ENCODE data around the gene THUMPD2. TPM values are rescaled to one million over a fixed set of nuclear protein-coding genes. Genes with fewer than 3 reads are reported as not detected.

Gene THUMPD2
- total RNA-seq, 4 donors from 2014 or later, result 4.6 to 11.2 (median 8.6) TPM

DNA sequence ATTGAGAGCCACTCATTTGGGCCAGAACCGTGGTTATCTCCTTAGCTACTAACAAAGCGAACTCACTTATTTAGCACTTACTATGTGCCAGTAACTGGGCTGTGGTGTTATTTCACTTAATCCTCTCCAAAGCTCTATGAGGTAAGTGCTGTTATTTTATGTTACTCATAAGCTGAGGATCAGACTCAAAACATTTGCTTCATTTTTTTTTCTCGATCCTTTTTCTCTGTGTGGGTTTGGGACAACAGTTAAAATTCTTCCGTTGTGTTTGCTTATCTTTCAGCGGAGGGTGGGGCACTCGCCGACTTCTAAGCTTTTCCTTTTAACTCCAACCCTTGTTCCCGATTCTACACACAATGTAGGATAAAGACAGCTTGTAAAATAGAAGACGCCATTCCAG lies 60.6 kb downstream of the THUMPD2 start:
- Histone ChIP-seq H3K9me3 (no peaks in the 10 kb centered on the region), H3K36me3 (no peaks in the 10 kb centered on the region), H3K4me1 (peaks cover 11 to 15% of the 10 kb centered on the region in 2 donors), H3K27me3 (no peaks in the 10 kb centered on the region), H3K4me3 (no peak overlapping the region), H3K27ac (no peak overlapping the region)
- in situ Hi-C loops (cut with MboI; ENCODE audit: low sequenced_read_pairs in 4 of 4) (no loop called here), intact Hi-C loops (cut with DNase I; ENCODE audit: low total_unique reads) (no loop called here)
- TF ChIP-seq, protein P1, sequence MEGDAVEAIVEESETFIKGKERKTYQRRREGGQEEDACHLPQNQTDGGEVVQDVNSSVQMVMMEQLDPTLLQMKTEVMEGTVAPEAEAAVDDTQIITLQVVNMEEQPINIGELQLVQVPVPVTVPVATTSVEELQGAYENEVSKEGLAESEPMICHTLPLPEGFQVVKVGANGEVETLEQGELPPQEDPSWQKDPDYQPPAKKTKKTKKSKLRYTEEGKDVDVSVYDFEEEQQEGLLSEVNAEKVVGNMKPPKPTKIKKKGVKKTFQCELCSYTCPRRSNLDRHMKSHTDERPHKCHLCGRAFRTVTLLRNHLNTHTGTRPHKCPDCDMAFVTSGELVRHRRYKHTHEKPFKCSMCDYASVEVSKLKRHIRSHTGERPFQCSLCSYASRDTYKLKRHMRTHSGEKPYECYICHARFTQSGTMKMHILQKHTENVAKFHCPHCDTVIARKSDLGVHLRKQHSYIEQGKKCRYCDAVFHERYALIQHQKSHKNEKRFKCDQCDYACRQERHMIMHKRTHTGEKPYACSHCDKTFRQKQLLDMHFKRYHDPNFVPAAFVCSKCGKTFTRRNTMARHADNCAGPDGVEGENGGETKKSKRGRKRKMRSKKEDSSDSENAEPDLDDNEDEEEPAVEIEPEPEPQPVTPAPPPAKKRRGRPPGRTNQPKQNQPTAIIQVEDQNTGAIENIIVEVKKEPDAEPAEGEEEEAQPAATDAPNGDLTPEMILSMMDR (IDR thresholded peaks at IDR 0.05 in 4 of 5, conservative IDR thresholded peaks at IDR 0.05 in 1 of 5), result no peak
- no peak for TF ChIP-seq POLR2A (IDR thresholded peaks at IDR 0.05)
- ATAC-seq, result no peak
- DNase-seq, result no peak

DNA sequence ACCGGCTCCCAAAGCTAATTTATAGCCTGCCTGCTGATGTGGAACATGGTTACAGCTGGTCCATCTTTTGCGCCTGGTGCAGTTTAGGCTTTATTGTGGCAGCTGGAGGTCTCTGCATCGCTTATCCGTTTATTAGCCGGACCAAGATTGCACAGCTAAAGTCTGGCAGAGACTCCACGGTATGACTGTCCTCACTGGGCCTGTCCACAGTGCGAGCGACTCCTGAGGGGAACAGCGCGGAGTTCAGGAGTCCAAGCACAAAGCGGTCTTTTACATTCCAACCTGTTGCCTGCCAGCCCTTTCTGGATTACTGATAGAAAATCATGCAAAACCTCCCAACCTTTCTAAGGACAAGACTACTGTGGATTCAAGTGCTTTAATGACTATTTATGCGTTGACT lies 62.0 kb downstream of the THUMPD2 start:
- in situ Hi-C loops (cut with MboI; ENCODE audit: low sequenced_read_pairs in 4 of 4), result no loop called here
- TF ChIP-seq, protein P1 (IDR thresholded peaks at IDR 0.05 in 4 of 5, conservative IDR thresholded peaks at IDR 0.05 in 1 of 5), result no peak
- no peak for TF ChIP-seq POLR2A (IDR thresholded peaks at IDR 0.05)
- intact Hi-C loops (cut with DNase I; ENCODE audit: low total_unique reads), result no loop called here

DNA sequence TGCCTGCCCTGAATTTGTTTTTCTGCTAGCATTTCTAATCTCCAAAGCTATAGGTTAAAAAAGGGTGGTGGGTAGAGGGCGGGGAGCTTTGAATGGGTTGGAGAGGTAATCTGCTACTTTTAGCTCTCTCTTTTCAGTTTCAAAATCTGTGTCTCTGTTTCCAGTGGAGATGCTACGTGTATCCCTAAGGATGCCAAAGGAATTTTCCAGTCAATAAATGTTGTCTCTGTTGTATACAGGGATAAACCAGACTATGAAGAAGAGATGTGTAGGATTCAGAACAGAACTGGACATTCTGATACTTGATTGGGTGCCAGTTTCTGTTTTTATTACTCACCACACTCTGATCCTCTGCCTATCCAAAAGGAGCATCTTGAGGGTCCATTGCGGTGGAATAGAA lies 63.2 kb downstream of the THUMPD2 start:
- no peak overlapping the region for H3K27ac ChIP-seq
- TF ChIP-seq, protein P1 (IDR thresholded peaks at IDR 0.05 in 4 of 5, conservative IDR thresholded peaks at IDR 0.05 in 1 of 5), result no peak
- no peak for TF ChIP-seq POLR2A (IDR thresholded peaks at IDR 0.05)
- no peaks in the 10 kb centered on the region for H3K36me3 ChIP-seq
- H3K27me3 ChIP-seq, result no peaks in the 10 kb centered on the region
- DNase-seq, result no peak
- no peaks in the 10 kb centered on the region for H3K9me3 ChIP-seq
- ATAC-seq, result no peak
- in situ Hi-C loops (cut with MboI; ENCODE audit: low sequenced_read_pairs in 4 of 4), result no loop called here
- H3K4me3 ChIP-seq, result no peak overlapping the region
- intact Hi-C loops (cut with DNase I; ENCODE audit: low total_unique reads), result no loop called here
- peaks cover 6 to 8% of the 10 kb centered on the region in 2 donors for H3K4me1 ChIP-seq

More for the DNA sequence above, 62.0 kb downstream of the THUMPD2 start:
- Histone ChIP-seq H3K9me3 (no peaks in the 10 kb centered on the region), H3K4me1 (peaks cover 6 to 8% of the 10 kb centered on the region in 2 donors), H3K27me3 (no peaks in the 10 kb centered on the region), H3K36me3 (no peaks in the 10 kb centered on the region), H3K4me3 (no peak overlapping the region), H3K27ac (no peak overlapping the region)
- ATAC-seq, result no peak
- DNase-seq, result no peak

DNA sequence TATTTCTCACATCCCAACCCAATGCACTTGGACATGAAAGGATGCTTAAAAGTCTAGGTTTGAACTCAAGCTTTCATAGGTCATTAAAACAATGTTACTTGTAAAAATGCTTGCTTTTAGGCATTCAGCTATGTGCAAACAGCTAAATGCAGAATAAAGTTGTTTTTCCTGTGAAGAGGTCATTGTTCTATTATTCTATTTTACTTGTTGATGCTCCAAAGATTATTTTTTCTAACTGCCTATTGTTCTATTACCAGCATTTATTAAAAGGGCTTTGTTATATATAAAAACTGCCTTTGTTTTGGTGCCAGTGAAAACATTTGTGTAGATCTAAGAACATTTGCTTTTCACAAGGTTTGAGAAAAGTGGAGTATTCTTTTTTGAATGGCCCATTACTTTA lies 64.0 kb downstream of the THUMPD2 start:
- in situ Hi-C loops (cut with MboI; ENCODE audit: low sequenced_read_pairs in 4 of 4) (no loop called here), intact Hi-C loops (cut with DNase I; ENCODE audit: low total_unique reads) (no loop called here)
- Histone ChIP-seq H3K27ac (no peak overlapping the region), H3K4me1 (peaks cover 5 to 6% of the 10 kb centered on the region in 2 donors), H3K27me3 (no peaks in the 10 kb centered on the region), H3K36me3 (no peaks in the 10 kb centered on the region), H3K9me3 (no peaks in the 10 kb centered on the region), H3K4me3 (no peak overlapping the region)
- DNase-seq (no peak), ATAC-seq (no peak)
- TF ChIP-seq POLR2A (IDR thresholded peaks at IDR 0.05), result no peak
- TF ChIP-seq, protein P1 (IDR thresholded peaks at IDR 0.05 in 4 of 5, conservative IDR thresholded peaks at IDR 0.05 in 1 of 5), result no peak

DNA sequence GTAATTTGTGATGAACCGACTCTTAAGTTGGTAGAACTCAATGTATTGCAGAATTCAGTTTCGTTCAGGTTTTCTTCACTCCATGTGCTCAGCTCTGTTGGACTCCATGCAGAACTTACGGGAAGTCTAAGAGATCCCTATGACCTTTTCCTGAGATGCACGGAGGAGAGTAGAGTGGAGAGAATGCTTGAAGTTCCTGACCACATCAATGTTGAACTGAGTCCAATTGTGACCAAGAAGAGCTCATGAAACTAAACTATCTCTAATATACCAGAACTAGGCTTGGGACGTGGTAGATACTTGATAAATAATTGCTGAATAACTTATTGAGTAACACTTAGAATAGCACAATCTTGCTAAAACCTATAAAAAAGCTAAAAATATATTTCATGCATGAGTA lies 66.1 kb downstream of the THUMPD2 start:
- ATAC-seq (no peak), DNase-seq (no peak)
- Histone ChIP-seq H3K27me3 (no peaks in the 10 kb centered on the region), H3K27ac (no peak overlapping the region), H3K36me3 (no peaks in the 10 kb centered on the region), H3K4me3 (no peak overlapping the region), H3K9me3 (no peaks in the 10 kb centered on the region), H3K4me1 (no peaks in the 10 kb centered on the region)
- in situ Hi-C loops (cut with MboI; ENCODE audit: low sequenced_read_pairs in 4 of 4), result no loop called here
- intact Hi-C loops (cut with DNase I; ENCODE audit: low total_unique reads), result no loop called here
- TF ChIP-seq, protein P1 (IDR thresholded peaks at IDR 0.05 in 4 of 5, conservative IDR thresholded peaks at IDR 0.05 in 1 of 5), result no peak
- TF ChIP-seq POLR2A (IDR thresholded peaks at IDR 0.05), result no peak

All from gastrocnemius medialis (tissue), 4 donors.